K562 (cell line): ENCODE results near the gene DMD. TPM values are rescaled to one million over a fixed set of nuclear protein-coding genes. Genes with fewer than 3 reads are reported as not detected.
A peak's percentile ranks its signal among the peaks of the same experiment; 100 is the strongest.

Experiments
- ATAC-seq: fragments of 200-7000 bp; cut with Tn5 transposase; 3 replicates; pipeline ENCODE4 v1.9.1; 2020; ENCODE audit warnings: moderate library complexity
- BruUV-seq: library from RNA; stranded (reverse); fragments of 400-500 nt; replicated peaks from 2 replicates; lab custom pipeline; 2021; lab: Mats Ljungman, UMichigan
- CTCF ChIA-PET: fragments of 300-600 bp; formaldehyde crosslinking; extraction: SDS; loops from one replicate; lab custom pipeline; 2021; ENCODE audit warnings: low intra/inter-chr PET ratio; lab: Yijun Ruan, JAX
- POLR2A ChIA-PET: fragments of 300-600, 350-650 bp; sonication (Branson Sonifier 250); formaldehyde crosslinking; extraction: SDS; loops from one replicate; lab custom pipeline; 2021; ENCODE audit warnings: antibody characterized with exemption, inconsistent platforms; lab: Yijun Ruan, JAX
- DNase-seq, 4 experiments: peaks; one replicate each; pipeline versions ENCODE4 v3.0.0 to v3.0.0-alpha.2; 2011 to 2018; ENCODE audit warnings: low spot score in 3 of 4, mixed read lengths in 3 of 4; ENCODE audit errors: extremely low read depth in 1 of 4
- FAIRE-seq: peaks from 2 replicates; lab custom pipeline; 2011; peaks lifted over from hg19 to GRCh38; lab: Jason Lieb, UNC
- H2AFZ ChIP-seq: 2 replicates; pipeline ENCODE4 v1.6.0; 2011; ENCODE audit warnings: low read depth, low read length, control low read depth, inconsistent platforms
- H3K27ac ChIP-seq: fragments of 200-600 bp; 3 replicates; pipeline ENCODE4 v1.8.0; 2011; ENCODE audit warnings: low read depth, mild to moderate bottlenecking, control low read depth, inconsistent platforms, low read length, moderate library complexity, mixed read lengths; ENCODE audit errors: extremely low read depth
- H3K27me3 ChIP-seq, 2 experiments: fragments of 300-600 bp in 1 of 2; 2 replicates in 1 of 2; 3 replicates in 1 of 2; pipeline versions ENCODE4 v1.6.0 to v1.8.0; 2011; ENCODE audit warnings: inconsistent platforms in 2 of 2, low read length in 2 of 2, mild to moderate bottlenecking in 1 of 2, mixed read lengths in 1 of 2, moderate library complexity in 1 of 2; ENCODE audit not compliant: control insufficient read depth in 2 of 2, insufficient read depth in 2 of 2
- H3K36me3 ChIP-seq: fragments of 300-600 bp; 3 replicates; pipeline ENCODE4 v1.8.0; 2011; ENCODE audit warnings: mild to moderate bottlenecking, low read length, inconsistent platforms; ENCODE audit not compliant: control insufficient read depth, insufficient read depth
- H3K4me1 ChIP-seq, 2 experiments: fragments of 200-600 bp in 1 of 2; replicated peaks in 1 of 2; 2 replicates in 1 of 2; 3 replicates in 1 of 2; pipeline versions ENCODE4 v1.5.1 to v1.8.0; 2011; ENCODE audit warnings: inconsistent platforms in 2 of 2, low read length in 2 of 2, mild to moderate bottlenecking in 1 of 2, mixed read lengths in 1 of 2, moderate library complexity in 1 of 2; ENCODE audit not compliant: control insufficient read depth in 2 of 2, insufficient read depth in 2 of 2
- H3K4me2 ChIP-seq: 2 replicates; pipeline ENCODE4 v1.6.1; 2011; ENCODE audit warnings: low read length, control low read depth, inconsistent platforms, mixed read lengths; ENCODE audit not compliant: insufficient read depth
- H3K4me3 ChIP-seq: fragments of 200-600 bp; sonication (generic), shearing (Covaris generic); 2 replicates; pipeline ENCODE4 v1.5.1; 2016; ENCODE audit warnings: control low read depth, inconsistent platforms
- H3K79me2 ChIP-seq: fragments of 200-600 bp; 3 replicates; pipeline ENCODE4 v1.8.0; 2011; ENCODE audit warnings: low read length, inconsistent platforms; ENCODE audit not compliant: control insufficient read depth, insufficient read depth
- H3K9ac ChIP-seq, 2 experiments: 2 replicates each; pipeline versions ENCODE4 v1.6.0 to v1.6.1; 2011; ENCODE audit warnings: low read depth in 2 of 2, low read length in 2 of 2, control low read depth in 1 of 2, inconsistent platforms in 1 of 2, mild to moderate bottlenecking in 1 of 2, mixed read lengths in 1 of 2; ENCODE audit not compliant: insufficient read depth in 1 of 2
- H3K9me1 ChIP-seq: one replicate; pipeline ENCODE4 v1.6.0; 2011; ENCODE audit warnings: inconsistent platforms, mild to moderate bottlenecking, low read length, moderate library complexity; ENCODE audit not compliant: control insufficient read depth, insufficient read depth
- H3K9me3 ChIP-seq: replicated peaks from 2 replicates; pipeline ENCODE4 v1.5.1; 2011; ENCODE audit warnings: low read depth, low read length, inconsistent platforms; ENCODE audit not compliant: control insufficient read depth, insufficient read depth
- H4K20me1 ChIP-seq: replicated peaks from 2 replicates; pipeline ENCODE4 v1.6.1; 2011; ENCODE audit warnings: low read length, inconsistent platforms, mixed read lengths; ENCODE audit not compliant: control insufficient read depth, insufficient read depth
- CBX2 ChIP-seq: fragments of 200-600 bp; sonication (generic); IDR thresholded peaks from one replicate; pipeline ENCODE4 v1.6.1; 2012; ENCODE audit warnings: mild to moderate bottlenecking, low read length, inconsistent platforms; ENCODE audit not compliant: insufficient read depth, poor library complexity, severe bottlenecking
- ETV1 ChIP-seq: fragments of 450-650 bp; conservative IDR thresholded peaks from 2 replicates; pipeline ENCODE4 v1.6.1; 2016; ENCODE audit warnings: missing genetic modification characterization, control low read depth, low read depth, missing compliant biosample characterization
- NFXL1 ChIP-seq: fragments of 450-650 bp; formaldehyde crosslinking; IDR thresholded peaks from 2 replicates; pipeline ENCODE4 v1.4.0; 2021; ENCODE audit warnings: mild to moderate bottlenecking
- NRF1 ChIP-seq, 2 experiments: fragments of 450-650 bp; IDR thresholded peaks in 1 of 2; conservative IDR thresholded peaks in 1 of 2; 2 replicates each; pipeline ENCODE4 v1.6.1; 2014; ENCODE audit warnings: mild to moderate bottlenecking in 2 of 2
- POLR2AphosphoS2 ChIP-seq: IDR thresholded peaks from 2 replicates; pipeline ENCODE4 v1.6.1; 2012; ENCODE audit warnings: low read length, improper control_type of control experiment
- SMAD2 ChIP-seq: fragments of 150-350 bp; IDR thresholded peaks from 2 replicates; pipeline ENCODE4 v1.6.1; 2014; ENCODE audit warnings: low read depth, mild to moderate bottlenecking, low read length
- STAG1 ChIP-seq: sonication (generic); formaldehyde crosslinking; IDR thresholded peaks from 2 replicates; pipeline ENCODE4 v1.5.0; 2020; ENCODE audit warnings: missing genetic modification reagents, borderline replicate concordance
- ZBTB17 ChIP-seq: fragments of 450-650 bp; formaldehyde crosslinking; IDR thresholded peaks from 2 replicates; pipeline ENCODE4 v1.4.0; 2020; ENCODE audit warnings: mild to moderate bottlenecking
- WGBS: fragments of 100-300 bp; shearing (Covaris generic); methylation state at CpG from one replicate; pipeline ENCODE4 v1.1.6; 2016; ENCODE audit warnings: low coverage, mixed read lengths; ENCODE audit not compliant: insufficient coverage; ENCODE audit errors: missing lambda C conversion rate; 5-methylcytosine and 5-hydroxymethylcytosine counted together
- in situ Hi-C: fragments of 300-500 bp; cut with MboI; formaldehyde crosslinking; loops from 4 replicates; pipeline ENCODE4 v1.15.0; 2018; ENCODE audit warnings: inconsistent platforms, mixed read lengths
- intact Hi-C: fragments of 100-400 bp; cut with micrococcal nuclease; formaldehyde crosslinking; loops from 2 replicates; pipeline ENCODE4 v1.14.2; 2022
- polyA plus RNA-seq, 8 experiments: library from polyadenylated mRNA; depleted of rRNA in 4 of 8; stranded (reverse) in 5 of 8; unstranded in 3 of 8; fragments of >200 nt; fragmentation: Nextera tagmentation in 2 of 8; fragmentation: Illumina TruSeq in 1 of 8; extraction: Ambion mirVana in 2 of 8; extraction: Trizol in 1 of 8; gene quantifications; 2 replicates each; pipeline versions ENCODE4 v1.2.1 to v1.2.3, GENCODE V29; 2011 to 2014; ENCODE audit warnings: inconsistent platforms in 1 of 8, missing spikeins in 1 of 8
- total RNA-seq, 7 experiments: library from RNA; depleted of rRNA in 6 of 7; stranded (reverse); fragments of >200 nt in 6 of 7; fragmentation: Illumina TruSeq in 2 of 7; extraction: Trizol in 2 of 7; gene quantifications; 2 replicates each; pipeline versions ENCODE4 v1.2.1 to v1.2.3, GENCODE V29; 2011 to 2021; ENCODE audit warnings: low replicate concordance in 1 of 7

DMD gene
- total and polyA plus RNA-seq, 9 of the 15 experiments (the other 6 are each of a cell fraction or from before 2014, with no cell fraction given): 3.8 to 20.4 (median 11.4) TPM

- intact Hi-C loops: no loop called here
- Histone ChIP-seq H3K9me3 (no peaks in the 10 kb centered on the region), H3K79me2 (no peaks in the 10 kb centered on the region), H3K4me2 (no peak overlapping the region), H3K27me3 (no peaks in the 10 kb centered on the region), H2AFZ (no peak overlapping the region), H3K9me1 (no peaks in the 10 kb centered on the region), H3K27ac (no peak overlapping the region), H4K20me1 (no peaks in the 10 kb centered on the region), H3K4me3 (no peak overlapping the region), H3K9ac (no peak overlapping the region), H3K36me3 (no peaks in the 10 kb centered on the region), H3K4me1 (no peaks in the 10 kb centered on the region)
- FAIRE-seq: no peak
- ChIA-PET CTCF (no interaction called here), POLR2A (no interaction called here)
- WGBS: 8% methylated on average over 10 of the region's 22 CpGs
- no peak for TF ChIP-seq ZBTB17 (CRISPR knock-in tag)
- no peak for TF ChIP-seq SMAD2
- TF ChIP-seq POLR2AphosphoS2: no peak
- TF ChIP-seq ETV1 (tag): no peak
- peak; percentile 55 to 57 for TF ChIP-seq NRF1 (conservative IDR thresholded peaks at IDR 0.05 in 1 of 2, IDR thresholded peaks at IDR 0.05 in 1 of 2)
- TF ChIP-seq NFXL1: no peak
- no peak for TF ChIP-seq CBX2
- no peak for TF ChIP-seq STAG1 (CRISPR knock-in tag)
- DNase-seq: no peak
- no TSS peak for BruUV-seq
- in situ Hi-C loops: no loop called here
- ATAC-seq: no peak
These were observed 170.2 kb downstream of the DMD start for GRCh38 chrX:33041141-33041540.
